ENCODE results near the gene COPG2. TPM values are rescaled to one million over a fixed set of nuclear protein-coding genes. Genes with fewer than 3 reads are reported as not detected.
"Not testable (repeated sequence)": the region's sequence is repeated elsewhere in the genome, so short reads cannot be mapped to it uniquely, and the experiment has no call there.

COPG2 gene
- total RNA-seq, 1 donor from 2014 or later: 31.2 TPM

GRCh38 chr7:130695840-130696239 is 27.3 kb upstream of the COPG2 start:
- TF ChIP-seq CTCF (IDR thresholded peaks at IDR 0.05): peak; percentile 63
- Mint-ChIP-seq H3K27ac (ENCODE audit: unreplicated experiment) (no peak overlapping the region), H3K4me3 (ENCODE audit: unreplicated experiment) (no peak overlapping the region), H3K27me3 (ENCODE audit: unreplicated experiment) (peaks cover 19% of the 10 kb centered on the region), H3K36me3 (ENCODE audit: unreplicated experiment) (no peaks in the 10 kb centered on the region), H3K4me1 (ENCODE audit: unreplicated experiment) (no peaks in the 10 kb centered on the region), H3K9me3 (ENCODE audit: unreplicated experiment) (no peaks in the 10 kb centered on the region)
- no peak for DNase-seq (ENCODE audit: extremely low spot score, unreplicated experiment)

DNA sequence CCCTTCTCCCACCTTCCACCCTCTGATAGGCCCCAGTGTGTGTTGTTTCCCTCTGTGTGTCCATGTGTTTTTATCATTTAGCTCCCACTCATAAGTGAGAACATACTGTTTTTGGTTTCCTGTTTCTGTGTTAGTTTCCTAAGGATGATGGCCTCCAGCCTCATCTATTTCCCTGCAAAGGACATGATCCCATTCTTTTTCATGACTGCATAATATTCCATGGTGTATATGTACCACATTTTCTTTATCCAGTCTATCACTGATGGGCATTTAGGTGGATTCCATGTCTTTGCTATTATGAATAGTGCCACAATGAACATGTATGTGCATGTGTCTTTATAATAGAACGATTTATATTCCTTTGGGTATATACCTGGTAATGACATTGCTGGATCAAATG is 23.8 kb upstream of the COPG2 start:
- DNase-seq (ENCODE audit: extremely low spot score, unreplicated experiment); H3K36me3 Mint-ChIP-seq (ENCODE audit: unreplicated experiment); H3K27ac Mint-ChIP-seq (ENCODE audit: unreplicated experiment); H3K27me3 Mint-ChIP-seq (ENCODE audit: unreplicated experiment); H3K4me3 Mint-ChIP-seq (ENCODE audit: unreplicated experiment); H3K4me1 Mint-ChIP-seq (ENCODE audit: unreplicated experiment); H3K9me3 Mint-ChIP-seq (ENCODE audit: unreplicated experiment): not testable (repeated sequence)

- Mint-ChIP-seq H3K27ac (ENCODE audit: unreplicated experiment) (no peak overlapping the region), H3K4me1 (ENCODE audit: unreplicated experiment) (no peaks in the 10 kb centered on the region), H3K4me3 (ENCODE audit: unreplicated experiment) (no peak overlapping the region), H3K36me3 (ENCODE audit: unreplicated experiment) (no peaks in the 10 kb centered on the region), H3K27me3 (ENCODE audit: unreplicated experiment) (peaks cover 8% of the 10 kb centered on the region), H3K9me3 (ENCODE audit: unreplicated experiment) (no peaks in the 10 kb centered on the region)
- TF ChIP-seq CTCF (IDR thresholded peaks at IDR 0.05): no peak
- DNase-seq (ENCODE audit: extremely low spot score, unreplicated experiment): no peak
Observed at GRCh38 chr7:130689683-130690082, 21.1 kb upstream of the COPG2 start.

DNA sequence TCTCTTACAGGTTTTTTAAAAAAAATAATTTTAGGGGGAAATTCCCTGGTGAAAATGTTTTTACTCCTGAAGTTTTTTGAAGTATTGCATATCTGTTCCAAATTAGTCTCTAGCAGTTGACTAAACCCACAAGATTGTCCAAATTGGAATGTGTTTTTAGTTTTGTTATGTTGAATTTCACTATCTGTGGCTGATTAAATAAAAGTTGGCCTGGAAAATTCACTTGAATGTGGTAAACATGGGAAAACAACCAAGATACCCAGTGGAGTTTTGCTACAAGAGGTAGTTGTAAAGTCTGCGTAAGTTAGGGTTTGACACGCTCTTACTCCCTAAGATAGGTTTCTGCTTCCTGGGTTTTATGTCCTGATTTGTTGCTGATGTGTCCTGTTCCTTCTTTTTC is 14.5 kb upstream of the COPG2 start:
- H3K27me3 Mint-ChIP-seq (ENCODE audit: unreplicated experiment): peaks cover 24% of the 10 kb centered on the region
- H3K27ac Mint-ChIP-seq (ENCODE audit: unreplicated experiment): no peak overlapping the region
- TF ChIP-seq CTCF (IDR thresholded peaks at IDR 0.05): no peak
- H3K4me1 Mint-ChIP-seq (ENCODE audit: unreplicated experiment): no peaks in the 10 kb centered on the region
- H3K4me3 Mint-ChIP-seq (ENCODE audit: unreplicated experiment): no peak overlapping the region
- H3K9me3 Mint-ChIP-seq (ENCODE audit: unreplicated experiment): no peaks in the 10 kb centered on the region
- H3K36me3 Mint-ChIP-seq (ENCODE audit: unreplicated experiment): no peaks in the 10 kb centered on the region
- no peak for DNase-seq (ENCODE audit: extremely low spot score, unreplicated experiment)

DNA sequence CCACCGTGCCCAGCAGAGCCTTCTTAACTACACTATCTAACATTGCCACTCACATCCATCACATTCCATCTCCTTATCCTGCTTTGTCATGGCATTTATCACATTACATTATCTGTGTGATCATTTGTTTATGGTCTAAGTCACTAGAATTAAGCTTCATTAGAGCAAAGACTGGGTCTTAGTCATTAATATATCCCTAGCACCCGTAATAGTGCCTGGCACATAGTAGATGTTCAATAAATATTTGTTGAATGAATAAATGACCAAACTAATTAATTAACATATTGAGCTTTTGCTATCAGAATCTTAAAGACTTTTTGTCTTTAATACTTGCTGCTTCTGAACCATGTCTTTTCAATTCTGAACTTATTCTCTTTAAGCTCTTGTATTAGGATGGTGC is 5.9 kb upstream of the COPG2 start:
- TF ChIP-seq CTCF (IDR thresholded peaks at IDR 0.05): no peak
- Mint-ChIP-seq H3K9me3 (ENCODE audit: unreplicated experiment) (no peaks in the 10 kb centered on the region), H3K4me1 (ENCODE audit: unreplicated experiment) (peaks cover 6% of the 10 kb centered on the region), H3K4me3 (ENCODE audit: unreplicated experiment) (no peak overlapping the region), H3K27ac (ENCODE audit: unreplicated experiment) (no peak overlapping the region), H3K36me3 (ENCODE audit: unreplicated experiment) (no peaks in the 10 kb centered on the region), H3K27me3 (ENCODE audit: unreplicated experiment) (no peaks in the 10 kb centered on the region)
- DNase-seq (ENCODE audit: extremely low spot score, unreplicated experiment): no peak

DNA sequence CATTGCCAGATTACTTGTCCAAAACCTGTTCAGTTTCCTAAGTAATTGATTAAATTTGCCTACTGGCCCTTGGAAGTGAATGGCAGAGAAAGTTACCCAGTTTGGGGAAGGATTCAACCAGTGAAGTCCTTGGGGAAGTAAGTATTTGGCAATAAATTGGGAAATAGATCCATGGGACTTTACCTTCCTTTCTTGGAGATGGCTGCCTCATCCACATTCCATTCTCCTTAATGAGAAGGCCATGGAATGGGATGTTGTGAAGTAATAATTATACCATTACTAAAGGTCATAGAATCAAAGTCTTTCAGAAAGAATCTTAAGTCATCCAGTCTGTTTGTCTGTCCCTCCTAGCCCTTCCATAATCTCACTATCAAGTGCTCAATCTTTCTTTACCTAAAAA is 4.5 kb upstream of the COPG2 start:
- H3K4me3 Mint-ChIP-seq (ENCODE audit: unreplicated experiment): no peak overlapping the region
- H3K4me1 Mint-ChIP-seq (ENCODE audit: unreplicated experiment): peaks cover 11% of the 10 kb centered on the region
- H3K27ac Mint-ChIP-seq (ENCODE audit: unreplicated experiment): no peak overlapping the region
- no peaks in the 10 kb centered on the region for H3K27me3 Mint-ChIP-seq (ENCODE audit: unreplicated experiment)
- H3K9me3 Mint-ChIP-seq (ENCODE audit: unreplicated experiment): no peaks in the 10 kb centered on the region
- no peak for DNase-seq (ENCODE audit: extremely low spot score, unreplicated experiment)
- H3K36me3 Mint-ChIP-seq (ENCODE audit: unreplicated experiment): no peaks in the 10 kb centered on the region
- TF ChIP-seq CTCF (IDR thresholded peaks at IDR 0.05): no peak
